ENCODE measurements around the gene NDNF. TPM values are rescaled to one million over a fixed set of nuclear protein-coding genes. Genes with fewer than 3 reads are reported as not detected.

Gene NDNF
- total RNA-seq (2022; extraction: Qiagen RNA extraction; ENCODE audit: low read depth), result not detected in 5 replicates

DNA sequence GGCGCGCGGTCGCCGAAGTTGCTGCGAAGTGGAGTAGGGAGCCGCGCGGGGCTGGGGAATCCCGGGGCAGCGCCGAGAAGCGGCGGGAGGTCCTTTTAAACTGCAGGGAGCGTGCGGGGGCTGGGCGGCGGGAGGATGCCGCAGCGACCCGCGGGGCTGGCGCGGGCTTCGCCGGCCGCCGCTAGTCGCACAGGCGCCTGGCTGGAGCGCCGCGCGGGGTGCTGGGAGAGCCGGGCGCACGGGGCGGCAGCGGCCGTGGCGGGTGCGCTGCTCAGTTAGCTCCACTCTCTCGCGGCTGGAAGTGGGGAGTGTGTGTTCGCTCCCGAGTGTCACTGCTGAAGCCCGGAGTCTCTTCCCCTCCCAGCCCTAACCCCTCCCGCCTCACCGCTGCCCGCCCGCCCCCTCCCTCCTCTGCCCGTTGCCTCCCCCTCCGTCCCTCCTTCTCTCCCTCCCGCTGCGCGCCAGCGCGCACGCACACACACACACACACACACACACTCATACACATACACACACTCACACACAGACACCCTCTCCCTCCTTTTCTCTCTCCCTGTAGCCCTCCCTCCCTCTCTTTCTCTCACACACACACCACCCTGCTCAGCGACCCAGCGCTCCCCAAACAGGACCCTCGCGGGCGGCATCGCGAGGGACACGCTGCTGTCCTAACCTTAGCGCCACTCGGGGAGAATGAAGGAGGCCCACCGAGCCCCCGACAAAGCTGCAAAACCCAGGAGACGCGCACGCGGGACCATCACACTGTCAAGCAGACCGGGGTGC is at the start of gene NDNF:
Gene NDNF, minus strand, starts transcription at position 312 of the 780 bp plus-strand sequence. CDS start 26,698 bp downstream, outside the sequence.

Other genes starting within 250 kb of the NDNF start
- gene PRDM5, start 149.8 kb downstream of the NDNF start, total RNA-seq (2022; extraction: Qiagen RNA extraction; ENCODE audit: low read depth), result 3.6 to 5.2 TPM (median 4.5 TPM) in 5 replicates
- gene TNIP3, start 91.8 kb upstream of the NDNF start, total RNA-seq (2022; extraction: Qiagen RNA extraction; ENCODE audit: low read depth), result 0.25 to 0.58 TPM (median 0.57 TPM) in 5 replicates

All from A549 treated with DMSO at 1 μM for 4 hours (cell line).